Bronchus fibroblast of lung (primary cell): ENCODE data around the gene ADAMTS7. TPM values are rescaled to one million over a fixed set of nuclear protein-coding genes. Genes with fewer than 3 reads are reported as not detected.

ENCODE experiments used
- total RNA-seq: library from RNA; depleted of rRNA; stranded (reverse); fragments of >200 nt; gene quantifications from 2 replicates; pipeline ENCODE4 v1.2.3, GENCODE V29; 2015

ADAMTS7 gene, protein sequence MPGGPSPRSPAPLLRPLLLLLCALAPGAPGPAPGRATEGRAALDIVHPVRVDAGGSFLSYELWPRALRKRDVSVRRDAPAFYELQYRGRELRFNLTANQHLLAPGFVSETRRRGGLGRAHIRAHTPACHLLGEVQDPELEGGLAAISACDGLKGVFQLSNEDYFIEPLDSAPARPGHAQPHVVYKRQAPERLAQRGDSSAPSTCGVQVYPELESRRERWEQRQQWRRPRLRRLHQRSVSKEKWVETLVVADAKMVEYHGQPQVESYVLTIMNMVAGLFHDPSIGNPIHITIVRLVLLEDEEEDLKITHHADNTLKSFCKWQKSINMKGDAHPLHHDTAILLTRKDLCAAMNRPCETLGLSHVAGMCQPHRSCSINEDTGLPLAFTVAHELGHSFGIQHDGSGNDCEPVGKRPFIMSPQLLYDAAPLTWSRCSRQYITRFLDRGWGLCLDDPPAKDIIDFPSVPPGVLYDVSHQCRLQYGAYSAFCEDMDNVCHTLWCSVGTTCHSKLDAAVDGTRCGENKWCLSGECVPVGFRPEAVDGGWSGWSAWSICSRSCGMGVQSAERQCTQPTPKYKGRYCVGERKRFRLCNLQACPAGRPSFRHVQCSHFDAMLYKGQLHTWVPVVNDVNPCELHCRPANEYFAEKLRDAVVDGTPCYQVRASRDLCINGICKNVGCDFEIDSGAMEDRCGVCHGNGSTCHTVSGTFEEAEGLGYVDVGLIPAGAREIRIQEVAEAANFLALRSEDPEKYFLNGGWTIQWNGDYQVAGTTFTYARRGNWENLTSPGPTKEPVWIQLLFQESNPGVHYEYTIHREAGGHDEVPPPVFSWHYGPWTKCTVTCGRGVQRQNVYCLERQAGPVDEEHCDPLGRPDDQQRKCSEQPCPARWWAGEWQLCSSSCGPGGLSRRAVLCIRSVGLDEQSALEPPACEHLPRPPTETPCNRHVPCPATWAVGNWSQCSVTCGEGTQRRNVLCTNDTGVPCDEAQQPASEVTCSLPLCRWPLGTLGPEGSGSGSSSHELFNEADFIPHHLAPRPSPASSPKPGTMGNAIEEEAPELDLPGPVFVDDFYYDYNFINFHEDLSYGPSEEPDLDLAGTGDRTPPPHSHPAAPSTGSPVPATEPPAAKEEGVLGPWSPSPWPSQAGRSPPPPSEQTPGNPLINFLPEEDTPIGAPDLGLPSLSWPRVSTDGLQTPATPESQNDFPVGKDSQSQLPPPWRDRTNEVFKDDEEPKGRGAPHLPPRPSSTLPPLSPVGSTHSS (N-terminal part only)
- 4.3 and 5.0 TPM in 2 replicates for total RNA-seq

DNA sequence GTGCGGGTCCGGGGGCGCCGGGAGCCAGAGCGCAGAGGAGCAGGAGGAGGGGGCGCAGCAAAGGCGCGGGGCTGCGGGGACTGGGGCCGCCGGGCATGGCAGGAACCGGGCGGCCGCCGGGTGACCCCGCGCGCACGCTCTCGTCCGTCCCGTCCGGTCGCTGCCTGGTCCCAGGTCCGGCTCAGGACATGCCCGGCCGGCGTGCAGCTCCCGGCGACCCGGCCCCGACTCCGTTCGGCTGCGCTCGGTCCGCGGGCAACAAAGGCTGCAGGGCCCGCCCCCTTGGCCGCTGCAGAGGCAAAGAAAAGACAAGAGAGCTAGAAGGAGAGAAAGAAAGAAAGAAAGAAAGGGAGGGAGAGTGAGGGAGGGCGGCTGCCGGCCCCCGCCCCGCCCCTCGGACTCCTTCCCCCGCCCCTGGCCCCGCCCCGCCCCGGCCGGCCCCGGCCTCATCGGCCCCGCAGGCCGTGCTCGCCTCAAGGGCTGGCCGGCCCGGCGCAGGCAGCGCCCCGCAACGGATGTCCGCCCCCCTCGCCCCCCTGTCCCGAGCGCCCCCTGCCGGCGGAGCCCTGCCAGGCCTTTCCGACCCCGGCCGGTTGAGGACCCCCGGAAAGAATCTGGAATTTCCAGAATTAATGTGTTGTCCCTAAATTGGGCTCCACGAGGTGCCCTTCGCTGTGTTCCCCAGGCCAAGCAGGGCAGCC is at the start of gene ADAMTS7:
ADAMTS7 (minus strand) TSS at position 341 of the 701 bp plus-strand sequence; CDS start at position 97, 244 bp downstream.

Other genes starting within 250 kb of the ADAMTS7 start
- 1.0 and 4.3 TPM in 2 replicates for gene CHRNA5, start 245.9 kb downstream of the ADAMTS7 start, total RNA-seq
- gene CHRNA3, start 190.5 kb downstream of the ADAMTS7 start, total RNA-seq: not detected in 2 replicates
- not detected in 2 replicates for gene CHRNB4, start 170.3 kb downstream of the ADAMTS7 start, total RNA-seq
- 321 and 331 TPM in 2 replicates for gene MORF4L1, start 61.4 kb upstream of the ADAMTS7 start, total RNA-seq
- 3.2 and 9.4 TPM in 2 replicates for gene CTSH, start 133.6 kb upstream of the ADAMTS7 start, total RNA-seq